ENCODE data around the gene MEAK7.

MEAK7 gene

DNA sequence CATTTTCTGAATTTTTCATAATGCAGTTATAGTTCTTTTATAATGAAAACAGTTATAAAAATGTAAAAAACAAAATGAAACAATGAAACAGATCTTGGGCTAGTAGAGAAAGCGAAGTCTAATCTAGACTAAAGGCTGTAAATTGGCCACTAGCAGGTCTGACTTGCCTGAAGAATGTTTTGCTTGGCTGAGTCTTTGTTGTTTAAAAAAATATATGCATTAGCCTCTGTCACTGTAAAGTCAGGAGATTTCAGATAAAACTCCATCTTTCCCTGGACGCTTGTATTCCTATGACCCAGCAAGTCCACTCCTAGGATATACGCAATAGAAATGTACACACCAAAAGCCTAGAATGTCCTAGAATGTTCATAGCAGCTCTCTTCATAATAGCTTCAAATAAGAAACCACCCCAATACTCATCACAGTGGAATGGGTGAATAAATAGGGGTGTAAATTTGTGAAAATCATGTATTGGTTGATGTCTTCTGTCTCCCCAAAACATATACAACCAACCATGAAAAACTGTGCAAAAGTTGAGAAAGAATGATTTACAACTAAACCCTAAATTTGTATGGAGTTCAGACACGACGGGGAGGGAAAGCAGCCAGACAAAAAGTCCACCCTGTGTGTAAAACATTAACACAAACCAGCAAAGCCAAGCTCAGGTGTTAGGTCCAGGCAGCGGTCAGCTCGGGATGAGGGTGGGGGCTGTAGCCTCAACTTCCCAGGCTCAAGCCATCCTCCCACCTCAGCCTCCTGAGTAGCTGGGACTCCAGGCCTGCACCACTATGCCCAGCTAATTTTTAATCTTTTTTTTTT, 37.7 kb upstream of the MEAK7 start:
- DNase-seq (ENCODE audit: insufficient read length, low spot score) (no peak), FAIRE-seq (no peak)
- no peak for TF ChIP-seq POLR2A (IDR thresholded peaks at IDR 0.05; ENCODE audit: low read depth, low read length)

DNA sequence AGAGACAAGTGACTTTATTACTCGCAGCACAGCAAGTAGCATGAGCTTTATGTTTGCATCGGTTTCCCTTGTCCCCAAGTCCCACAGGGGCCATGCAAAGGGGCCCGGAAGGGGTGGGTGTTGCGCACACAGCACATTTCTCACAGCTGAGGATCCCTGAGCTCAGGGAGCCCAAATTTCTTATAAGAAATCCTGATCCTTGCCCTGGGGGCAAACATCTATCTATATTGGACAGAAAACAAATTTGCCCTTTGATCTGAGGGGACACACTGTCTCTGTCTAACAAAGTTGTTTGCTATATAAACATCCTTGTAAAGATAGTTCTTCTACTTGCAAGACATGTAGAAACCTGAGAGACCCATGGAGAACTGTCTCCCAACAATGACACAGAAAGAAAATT, 35.7 kb upstream of the MEAK7 start:
- no peak for FAIRE-seq
- TF ChIP-seq POLR2A (IDR thresholded peaks at IDR 0.05; ENCODE audit: low read depth, low read length): no peak
- DNase-seq (ENCODE audit: insufficient read length, low spot score): no peak

DNA sequence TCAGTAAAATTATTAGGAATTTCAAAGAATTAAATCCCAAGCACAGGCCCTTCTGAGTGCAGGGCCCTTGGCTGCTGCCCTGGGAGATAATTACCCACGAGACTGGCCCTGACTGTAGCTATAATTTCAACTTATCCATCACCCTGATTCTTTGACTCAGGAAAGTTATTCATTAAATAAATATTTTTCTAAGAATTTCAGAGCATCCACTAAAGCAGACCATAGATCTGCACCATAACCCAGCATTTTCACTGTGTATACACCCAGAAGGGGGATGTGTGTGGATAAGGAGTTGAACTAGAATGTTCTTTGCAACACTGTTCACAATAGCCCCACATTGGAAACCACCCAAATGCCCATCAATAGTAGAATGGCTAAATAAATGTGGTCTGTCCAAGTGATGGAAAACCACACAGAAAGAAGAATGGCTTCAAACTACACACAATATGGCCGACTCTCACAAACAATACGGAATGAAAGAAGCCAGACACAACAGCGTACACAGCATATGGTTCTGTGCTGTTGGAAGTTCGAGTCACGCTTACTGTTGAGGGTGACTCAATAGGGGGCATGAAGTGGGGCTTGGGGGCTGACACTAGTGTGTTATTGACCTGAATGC, 33.9 kb upstream of the MEAK7 start:
- DNase-seq (ENCODE audit: insufficient read length, low spot score): no peak
- FAIRE-seq: no peak
- no peak for TF ChIP-seq POLR2A (IDR thresholded peaks at IDR 0.05; ENCODE audit: low read depth, low read length)

DNA sequence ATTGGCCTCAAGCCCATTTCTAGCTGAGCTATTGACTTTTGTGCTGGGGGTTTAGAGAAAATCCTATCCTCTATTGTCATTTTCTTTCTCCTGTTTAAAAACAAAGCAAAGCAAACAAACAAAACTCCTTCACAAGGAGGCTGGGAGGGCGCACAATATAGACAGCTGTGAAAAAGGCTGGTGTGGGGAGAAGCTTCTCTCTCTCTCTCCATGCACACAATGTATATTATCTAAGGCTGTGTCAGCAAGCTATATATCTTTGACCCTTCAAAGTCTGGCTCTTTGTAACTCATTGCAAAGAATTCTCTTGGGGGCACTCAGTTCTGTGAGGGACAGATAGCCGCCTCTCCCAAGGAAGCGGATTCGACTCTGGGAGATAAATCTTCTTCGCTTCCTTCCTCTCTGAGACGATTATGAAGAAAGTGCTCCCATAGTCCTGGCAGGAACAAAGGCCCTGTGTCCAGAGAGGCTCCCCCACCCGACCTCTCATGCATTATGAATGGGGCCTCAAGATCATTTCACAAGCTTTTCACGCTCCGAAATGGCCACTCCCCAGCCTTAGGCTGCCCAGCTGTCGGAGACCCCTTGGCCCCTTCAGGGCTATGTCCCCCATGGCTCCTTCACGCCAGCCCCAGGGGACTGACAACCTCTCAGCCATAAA, 33.2 kb upstream of the MEAK7 start:
- no peak for DNase-seq (ENCODE audit: insufficient read length, low spot score)
- FAIRE-seq: no peak
- no peak for TF ChIP-seq POLR2A (IDR thresholded peaks at IDR 0.05; ENCODE audit: low read depth, low read length)

DNA sequence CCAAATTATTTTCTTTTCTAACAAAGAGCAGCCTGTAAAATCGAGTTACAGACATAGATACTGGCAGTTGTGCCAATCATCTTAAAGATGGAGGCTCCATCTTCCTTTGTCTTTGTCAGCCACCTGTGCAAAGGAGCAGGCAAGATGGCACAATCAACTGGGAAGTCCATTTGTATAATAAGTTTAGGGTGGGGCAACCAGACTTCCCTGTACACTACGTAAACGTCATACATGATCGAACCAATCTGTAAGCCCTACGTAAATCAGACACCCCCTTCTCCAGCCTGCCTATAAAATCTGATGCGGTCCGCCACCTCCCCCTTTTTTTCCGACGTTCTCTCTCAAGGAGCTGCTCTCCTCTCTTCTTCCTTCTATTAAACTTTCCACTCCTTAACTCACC, 31.4 kb upstream of the MEAK7 start:
- FAIRE-seq: no peak
- TF ChIP-seq POLR2A (IDR thresholded peaks at IDR 0.05; ENCODE audit: low read depth, low read length): no peak
- no peak for DNase-seq (ENCODE audit: insufficient read length, low spot score)

DNA sequence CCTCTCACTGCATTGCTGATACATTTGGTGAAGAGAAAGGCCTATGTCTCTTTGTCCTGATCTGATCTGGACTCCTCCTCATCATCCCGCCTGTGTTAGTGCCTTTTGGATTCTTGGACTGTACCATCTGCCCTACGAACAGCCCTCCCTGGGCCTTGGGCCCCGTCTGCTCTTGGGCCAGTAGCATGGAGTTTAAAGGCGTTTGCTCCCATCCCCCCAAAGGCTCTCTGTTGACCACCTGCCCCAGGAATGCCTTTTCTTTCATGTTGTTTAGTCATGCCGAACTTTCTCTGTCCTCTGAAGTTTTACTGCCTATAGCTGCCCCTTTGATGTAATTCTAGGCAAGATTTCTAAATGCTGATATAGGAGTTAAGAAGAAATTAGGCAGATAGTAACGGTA, 30.9 kb upstream of the MEAK7 start:
- no peak for TF ChIP-seq POLR2A (IDR thresholded peaks at IDR 0.05; ENCODE audit: low read depth, low read length)
- DNase-seq (ENCODE audit: insufficient read length, low spot score) (no peak), FAIRE-seq (no peak)

DNA sequence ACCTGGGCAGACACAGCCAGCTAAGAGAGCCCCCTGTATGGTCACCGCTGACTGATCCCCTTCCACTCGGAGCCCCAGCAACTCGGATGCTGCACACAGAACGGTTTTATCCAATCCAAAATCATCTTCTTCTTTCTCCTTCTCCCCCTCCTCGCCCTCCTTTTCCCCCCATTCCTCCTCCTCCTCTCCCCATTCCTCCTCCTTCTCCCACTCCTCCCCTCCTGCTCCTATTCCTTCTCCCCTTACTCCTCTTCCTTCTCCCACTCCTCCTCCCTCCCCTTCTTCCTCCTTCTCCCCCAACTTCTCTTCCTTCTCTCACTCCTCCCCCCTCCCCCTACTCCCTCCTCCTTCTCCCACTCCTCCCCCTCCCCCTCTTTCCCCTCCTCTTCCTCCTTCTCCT, 30.4 kb upstream of the MEAK7 start:
- no peak for DNase-seq (ENCODE audit: insufficient read length, low spot score)
- TF ChIP-seq POLR2A (IDR thresholded peaks at IDR 0.05; ENCODE audit: low read depth, low read length): no peak
- no peak for FAIRE-seq

DNA sequence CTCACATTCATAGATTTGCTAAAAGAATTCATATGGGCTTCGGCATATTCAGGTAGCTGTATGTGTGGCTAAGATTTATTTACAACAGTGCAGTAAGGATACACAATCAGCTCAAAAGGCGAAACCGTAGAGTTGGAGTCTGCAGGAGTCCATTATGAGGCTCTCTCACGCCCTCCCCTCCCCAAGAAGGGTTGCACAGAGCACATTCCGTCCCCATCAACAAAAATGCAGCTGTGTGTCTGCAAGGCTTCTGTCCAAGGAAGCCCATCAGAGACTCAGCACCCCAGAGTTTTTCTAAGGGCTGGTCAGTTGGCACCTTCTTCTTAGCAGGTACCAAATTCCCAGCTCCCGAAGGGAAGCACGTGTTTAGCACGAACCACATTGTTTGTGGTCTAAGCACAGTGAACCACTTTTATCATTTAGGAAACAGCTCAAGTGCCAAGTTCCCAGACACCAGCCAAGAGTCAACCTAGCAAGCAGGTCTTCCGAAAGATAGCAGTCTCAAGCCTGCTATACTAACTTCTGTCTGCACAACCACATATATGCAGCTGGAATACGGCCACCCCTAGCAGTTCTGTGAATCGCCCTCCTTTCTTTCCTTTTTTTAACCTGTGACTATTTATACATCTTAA, 28.5 kb upstream of the MEAK7 start:
- FAIRE-seq (no peak), DNase-seq (ENCODE audit: insufficient read length, low spot score) (no peak)
- no peak for TF ChIP-seq POLR2A (IDR thresholded peaks at IDR 0.05; ENCODE audit: low read depth, low read length)

DNA sequence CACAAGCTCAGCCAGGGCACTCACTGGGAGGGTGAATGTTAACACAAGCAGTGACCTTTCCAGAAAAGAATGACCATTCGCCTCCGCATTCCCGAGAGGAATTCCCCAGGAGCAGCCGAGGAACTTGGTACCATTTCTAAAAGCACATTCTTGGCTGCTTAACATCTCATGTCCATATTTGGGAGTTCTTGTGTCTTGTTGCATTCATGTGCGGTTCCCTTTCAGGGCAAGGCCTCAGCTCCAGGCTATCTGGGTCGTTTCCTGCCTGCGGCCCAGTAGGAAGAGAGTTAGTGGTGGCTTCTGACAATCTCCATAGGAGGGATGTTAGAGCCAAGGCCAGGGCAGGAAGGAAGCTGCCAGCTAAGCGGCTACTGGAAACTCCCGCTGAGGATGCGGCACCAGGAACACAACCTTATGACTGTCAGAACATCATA, 27.8 kb upstream of the MEAK7 start:
- no peak for TF ChIP-seq POLR2A (IDR thresholded peaks at IDR 0.05; ENCODE audit: low read depth, low read length)
- FAIRE-seq (peak; percentile 75), DNase-seq (ENCODE audit: insufficient read length, low spot score) (peak; percentile 86)

DNA sequence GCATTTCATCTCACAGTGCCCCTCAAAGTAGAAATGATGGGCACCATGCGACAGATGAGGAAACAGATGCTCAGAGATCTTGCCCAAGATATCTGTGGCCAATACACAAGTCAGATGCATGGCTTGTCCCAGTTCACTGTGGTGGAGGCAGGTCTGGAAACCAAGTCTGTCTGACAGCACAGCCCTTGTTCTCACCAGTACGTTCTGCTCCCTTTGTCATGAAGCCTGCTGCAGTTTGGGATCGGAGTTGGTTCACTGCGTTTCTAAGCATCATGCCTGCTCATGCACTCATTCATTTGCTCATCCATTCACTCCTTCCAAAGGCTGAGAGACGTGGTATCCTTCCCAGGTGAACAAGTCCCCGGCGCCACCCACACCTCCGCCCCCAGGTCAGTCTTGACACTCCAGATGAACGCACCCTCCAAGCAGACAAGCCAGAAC, 27.2 kb upstream of the MEAK7 start:
- no peak for FAIRE-seq
- DNase-seq (ENCODE audit: insufficient read length, low spot score): no peak
- TF ChIP-seq POLR2A (IDR thresholded peaks at IDR 0.05; ENCODE audit: low read depth, low read length): no peak

DNA sequence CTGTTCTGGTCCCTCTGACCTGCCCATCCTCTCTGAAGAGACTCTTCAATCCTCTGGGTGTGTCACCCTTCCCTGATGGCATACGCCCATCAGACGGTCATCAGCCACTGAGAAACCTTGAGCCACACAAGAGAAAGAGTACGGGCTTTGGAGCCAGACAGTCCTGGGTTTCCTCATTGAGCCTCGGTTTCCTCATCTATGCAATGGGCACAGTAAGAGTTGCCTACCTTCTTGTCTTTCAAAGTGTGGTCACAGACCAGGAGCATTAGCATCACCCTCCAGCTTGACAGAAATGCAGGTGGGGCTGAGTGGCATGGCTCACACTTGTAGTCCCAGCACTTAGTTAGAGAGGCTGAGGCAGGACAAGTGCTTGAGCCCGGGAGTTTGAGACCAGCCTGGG, 26.1 kb upstream of the MEAK7 start:
- FAIRE-seq: no peak
- no peak for TF ChIP-seq POLR2A (IDR thresholded peaks at IDR 0.05; ENCODE audit: low read depth, low read length)
- no peak for DNase-seq (ENCODE audit: insufficient read length, low spot score)

DNA sequence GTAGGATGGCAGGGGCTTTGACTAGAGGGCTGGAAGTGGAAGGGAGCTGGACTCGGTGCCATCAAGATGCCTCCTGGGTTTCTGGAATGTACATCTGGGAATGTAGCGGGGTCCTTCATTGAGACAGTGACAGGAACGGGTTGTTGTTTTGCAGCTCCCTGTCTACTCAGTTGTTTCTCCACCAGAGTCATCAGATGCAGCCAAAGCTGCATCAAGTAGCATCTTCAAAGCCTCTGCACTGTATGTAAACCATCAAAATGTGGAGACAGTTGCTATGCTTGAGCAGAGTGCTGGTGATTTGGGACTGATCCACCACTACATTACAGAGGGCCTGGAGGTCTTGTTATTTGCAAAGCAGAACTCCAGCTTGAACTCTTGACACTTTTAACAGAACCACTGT, 25.1 kb upstream of the MEAK7 start:
- FAIRE-seq: no peak
- no peak for DNase-seq (ENCODE audit: insufficient read length, low spot score)
- TF ChIP-seq POLR2A (IDR thresholded peaks at IDR 0.05; ENCODE audit: low read depth, low read length): no peak

DNA sequence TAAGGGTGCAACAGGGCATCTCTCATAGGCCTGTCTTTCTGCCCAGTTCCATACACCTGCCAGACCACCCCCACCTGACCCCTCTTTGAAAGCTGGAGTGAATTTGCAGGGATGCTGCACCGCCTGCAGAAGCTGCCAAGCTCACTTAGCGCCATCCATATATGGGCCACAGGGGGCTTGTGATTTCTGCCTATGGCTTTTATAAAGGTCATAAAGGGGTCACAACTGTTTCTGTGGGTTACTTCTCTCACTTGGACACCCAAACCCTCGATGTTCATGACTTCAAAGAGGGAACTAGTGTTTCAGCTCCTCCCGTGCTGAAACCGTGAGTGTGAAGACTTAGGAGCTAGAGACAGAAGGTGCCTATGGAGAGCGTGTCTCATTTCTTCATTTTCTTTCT, 23.9 kb upstream of the MEAK7 start:
- no peak for TF ChIP-seq POLR2A (IDR thresholded peaks at IDR 0.05; ENCODE audit: low read depth, low read length)
- DNase-seq (ENCODE audit: insufficient read length, low spot score) (no peak), FAIRE-seq (no peak)

All from H54 (cell line).